SH-SY5Y (cell line): ENCODE results near the gene MYL7.

Source experiments
- GATA2 ChIP-seq: IDR thresholded peaks from 2 replicates; pipeline ENCODE4 v1.6.1; 2011; ENCODE audit warnings: mild to moderate bottlenecking, low read depth, low read length
- GATA3 ChIP-seq: IDR thresholded peaks from 2 replicates; pipeline ENCODE4 v1.6.1; 2011; ENCODE audit warnings: low read depth, mild to moderate bottlenecking, low read length, moderate library complexity

DNA sequence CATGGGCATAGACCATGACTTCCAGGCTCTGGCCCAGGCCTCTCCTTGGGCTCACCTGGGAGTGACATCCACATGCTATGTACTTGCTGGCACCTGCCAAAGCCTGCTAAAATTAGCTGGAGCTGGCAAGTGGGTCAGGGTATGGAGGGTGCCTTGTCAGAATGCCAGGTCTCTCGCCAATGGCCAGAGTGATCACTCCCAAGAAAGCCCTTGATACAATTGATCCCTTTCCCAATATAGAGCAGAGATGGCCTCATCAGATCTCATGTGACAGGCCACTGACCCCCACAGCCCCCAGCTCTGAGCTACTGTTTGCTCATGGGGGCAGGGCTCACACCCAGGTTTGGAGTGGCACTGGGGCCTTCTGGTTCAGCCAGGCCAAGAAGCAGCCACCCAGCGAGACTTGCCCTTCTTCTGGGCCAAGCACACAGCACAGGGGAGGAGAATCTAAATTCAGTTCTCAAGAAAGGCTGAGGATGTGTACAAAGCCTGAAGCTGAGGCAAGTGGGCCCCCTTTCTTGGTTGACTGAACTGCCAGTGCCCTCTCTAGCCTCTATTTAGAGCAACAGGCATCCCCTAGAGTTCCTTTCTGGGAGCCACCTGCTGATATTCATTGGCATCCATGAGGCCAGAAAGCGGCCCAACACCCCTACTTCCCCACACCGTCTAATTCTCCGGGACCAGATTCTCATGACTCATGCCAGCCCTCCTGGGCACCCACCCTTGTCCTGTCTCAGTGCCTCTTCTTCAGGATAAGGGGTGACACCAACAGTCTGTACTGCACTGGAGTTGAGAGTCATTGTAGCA lies 18.9 kb upstream of the MYL7 start:
- TF ChIP-seq GATA3 = no peak
- no peak for TF ChIP-seq GATA2
